ENCODE data around the gene DLX3.
"Not testable (repeated sequence)": the region's sequence is repeated elsewhere in the genome, so short reads cannot be mapped to it uniquely, and the experiment has no call there.

Gene DLX3

GRCh38 chr17:49995055-49995738 lies at the start of gene DLX3:
DLX3 (minus strand) TSS chr17:49995224; CDS start chr17:49994998, 226 bp downstream.
- no peak for DNase-seq

- DNase-seq = no peak
Observed at GRCh38 chr17:50044483-50044882, 49.5 kb upstream of the DLX3 start.

- DNase-seq = no peak
Observed at GRCh38 chr17:50043290-50044148, 48.5 kb upstream of the DLX3 start.

- no peak for DNase-seq
Observed at GRCh38 chr17:50042211-50042610, 47.2 kb upstream of the DLX3 start.

GRCh38 chr17:50040496-50040895 lies 45.5 kb upstream of the DLX3 start:
- DNase-seq = not testable (repeated sequence)

- DNase-seq = no peak
Observed at GRCh38 chr17:50039058-50039457, 44.0 kb upstream of the DLX3 start.

- DNase-seq = no peak
Observed at GRCh38 chr17:50037321-50038107, 42.5 kb upstream of the DLX3 start.

GRCh38 chr17:50036455-50037261 lies 41.6 kb upstream of the DLX3 start:
- no peak for DNase-seq

- no peak for DNase-seq
Observed at GRCh38 chr17:50035945-50036344, 40.9 kb upstream of the DLX3 start.

- no peak for DNase-seq
Observed at GRCh38 chr17:50035421-50035879, 40.4 kb upstream of the DLX3 start.

- no peak for DNase-seq
Observed at GRCh38 chr17:50034498-50035364, 39.7 kb upstream of the DLX3 start.

GRCh38 chr17:50033316-50033715 lies 38.3 kb upstream of the DLX3 start:
- no peak for DNase-seq

- no peak for DNase-seq
Observed at GRCh38 chr17:50029185-50029584, 34.2 kb upstream of the DLX3 start.

- no peak for DNase-seq
Observed at GRCh38 chr17:50028736-50029120, 33.7 kb upstream of the DLX3 start.

- DNase-seq = peak; percentile 68 to 82
Observed at GRCh38 chr17:50027881-50028735, 33.1 kb upstream of the DLX3 start.

- peak; percentile 70 to 79 for DNase-seq
Observed at GRCh38 chr17:50027172-50027880, 32.3 kb upstream of the DLX3 start.

- peak; percentile 51 to 72 for DNase-seq
Observed at GRCh38 chr17:50026837-50027171, 31.8 kb upstream of the DLX3 start.

- no peak for DNase-seq
Observed at GRCh38 chr17:50026046-50026675, 31.1 kb upstream of the DLX3 start.

- no peak for DNase-seq
Observed at GRCh38 chr17:50024808-50025207, 29.8 kb upstream of the DLX3 start.
